Measurements from ENCODE around the gene MYL10. TPM values are rescaled to one million over a fixed set of nuclear protein-coding genes. Genes with fewer than 3 reads are reported as not detected.
A peak's percentile ranks its signal among the peaks of the same experiment; 100 is the strongest.

The MYL10 gene
- polyA plus RNA-seq, 2 of the 4 experiments (the other 2 are of a cell fraction), result not detected

DNA sequence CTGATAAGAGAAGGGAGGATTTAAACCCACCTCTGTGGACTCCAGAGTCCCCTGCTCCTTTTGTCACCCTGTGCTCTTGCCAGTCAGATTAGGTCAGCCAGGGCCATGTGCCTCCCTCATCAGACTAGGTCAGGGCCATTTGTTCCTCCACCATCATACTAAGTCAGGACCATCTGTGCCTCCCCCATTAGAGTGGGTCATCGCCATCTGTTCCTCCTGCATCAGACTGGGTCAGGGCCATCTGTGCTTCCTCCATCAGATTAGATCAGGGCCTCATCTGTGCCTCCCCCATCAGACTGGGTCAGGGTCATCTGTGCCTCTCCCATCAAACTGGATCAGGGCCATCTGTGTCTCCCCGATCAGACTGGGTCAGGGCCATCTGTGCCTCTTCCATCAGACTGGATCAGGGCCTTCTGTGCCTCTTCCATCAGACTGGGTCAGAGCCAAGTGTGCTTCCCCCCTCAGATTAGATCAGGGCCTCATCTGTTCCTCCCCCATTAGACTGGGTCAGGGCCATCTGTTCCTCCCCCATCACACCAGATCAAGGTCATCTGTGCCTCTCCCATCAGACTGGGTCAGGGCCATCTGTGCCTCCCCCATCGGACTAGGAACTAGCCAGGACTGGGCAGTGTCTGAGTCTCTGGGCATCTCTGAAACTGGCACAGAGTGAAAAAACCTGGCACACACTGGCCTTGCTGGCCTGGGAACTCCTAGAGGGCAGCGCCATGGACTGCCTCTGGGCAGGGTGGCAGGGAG is 11.5 kb downstream of the MYL10 start:
- ChIA-PET CTCF (interaction anchor here (0.7 to 5.6 kb wide), 2 partner anchors 14 to 15 kb away, joined by 3 to 37 read pairs; no protein-coding TSS in a partner anchor), POLR2A (no interaction called here)
- DNase-seq (ENCODE audit: low read depth in 1 of 2, low spot score in 1 of 2) (no peak), ATAC-seq (no peak), FAIRE-seq (no peak)
- no peak overlapping the region for H3K27ac ChIP-seq
- H3K4me2 ChIP-seq, result no peak overlapping the region
- TF ChIP-seq ESRRA (IDR thresholded peaks at IDR 0.05; ENCODE audit: borderline replicate concordance, low read length) (no peak), ZFP36 (IDR thresholded peaks at IDR 0.05; ENCODE audit: borderline replicate concordance, partially characterized antibody) (peak; percentile 63)
- H3K9me3 ChIP-seq, result no peaks in the 10 kb centered on the region
- 0 out of 3 replicates have a peak, but pooled peaks cover 5% of the 10 kb centered on the region for H3K4me1 ChIP-seq
- H3K4me3 ChIP-seq, result no peak overlapping the region
- 64% methylated on average over 2 of the region's 4 CpGs for WGBS (ENCODE audit: missing lambda C conversion rate)

DNA sequence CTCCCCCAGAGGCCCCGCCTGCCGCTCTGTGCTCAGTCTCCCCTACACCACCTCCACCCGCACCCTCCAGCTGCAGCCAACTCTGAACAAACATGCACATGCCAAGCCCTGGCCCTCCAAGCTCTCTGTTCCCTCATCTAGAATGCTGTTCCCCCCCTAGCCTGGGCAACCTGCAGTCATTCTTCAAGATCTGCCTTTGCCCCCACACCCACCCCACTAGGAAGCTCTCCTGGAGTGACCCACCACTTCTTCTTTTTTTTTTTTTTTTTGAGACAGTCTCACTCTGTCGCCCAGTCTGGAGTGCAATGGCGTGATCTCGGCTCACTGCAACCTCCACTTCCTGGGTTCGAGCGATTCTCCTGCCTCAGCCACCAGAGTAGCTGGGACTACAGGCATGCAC is 13.7 kb downstream of the MYL10 start:
- Histone ChIP-seq H3K9me3 (no peaks in the 10 kb centered on the region), H3K4me2 (no peak overlapping the region), H3K27ac (no peak overlapping the region), H3K4me3 (no peak overlapping the region), H3K4me1 (0 out of 3 replicates have a peak, but pooled peaks cover 5% of the 10 kb centered on the region)
- FAIRE-seq, result no peak
- CTCF ChIA-PET, result interaction anchor here (0.8 to 5.6 kb wide), 2 partner anchors 13 to 72 kb away, joined by 3 to 37 read pairs; no protein-coding TSS in a partner anchor
- POLR2A ChIA-PET, result no interaction called here
- ATAC-seq, result no peak
- 90% methylated on average over 8 of the region's 8 CpGs for WGBS (ENCODE audit: missing lambda C conversion rate)
- DNase-seq (ENCODE audit: low read depth in 1 of 2, low spot score in 1 of 2), result no peak
- TF ChIP-seq MAZ (IDR thresholded peaks at IDR 0.05; ENCODE audit: borderline replicate concordance, low read depth, low read length) (no peak), TP53 (CRISPR knock-in tag; IDR thresholded peaks at IDR 0.05) (no peak), TFCP2L1 (CRISPR knock-in tag; IDR thresholded peaks at IDR 0.05) (no peak), HOXB5 (CRISPR knock-in tag; IDR thresholded peaks at IDR 0.05) (no peak), RNF2 (IDR thresholded peaks at IDR 0.05; ENCODE audit: borderline replicate concordance, low read depth) (no peak)
- TF ChIP-seq, protein P1, sequence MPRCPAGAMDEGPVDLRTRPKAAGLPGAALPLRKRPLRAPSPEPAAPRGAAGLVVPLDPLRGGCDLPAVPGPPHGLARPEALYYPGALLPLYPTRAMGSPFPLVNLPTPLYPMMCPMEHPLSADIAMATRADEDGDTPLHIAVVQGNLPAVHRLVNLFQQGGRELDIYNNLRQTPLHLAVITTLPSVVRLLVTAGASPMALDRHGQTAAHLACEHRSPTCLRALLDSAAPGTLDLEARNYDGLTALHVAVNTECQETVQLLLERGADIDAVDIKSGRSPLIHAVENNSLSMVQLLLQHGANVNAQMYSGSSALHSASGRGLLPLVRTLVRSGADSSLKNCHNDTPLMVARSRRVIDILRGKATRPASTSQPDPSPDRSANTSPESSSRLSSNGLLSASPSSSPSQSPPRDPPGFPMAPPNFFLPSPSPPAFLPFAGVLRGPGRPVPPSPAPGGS (IDR thresholded peaks at IDR 0.05), result no peak
- TF ChIP-seq, protein P2, sequence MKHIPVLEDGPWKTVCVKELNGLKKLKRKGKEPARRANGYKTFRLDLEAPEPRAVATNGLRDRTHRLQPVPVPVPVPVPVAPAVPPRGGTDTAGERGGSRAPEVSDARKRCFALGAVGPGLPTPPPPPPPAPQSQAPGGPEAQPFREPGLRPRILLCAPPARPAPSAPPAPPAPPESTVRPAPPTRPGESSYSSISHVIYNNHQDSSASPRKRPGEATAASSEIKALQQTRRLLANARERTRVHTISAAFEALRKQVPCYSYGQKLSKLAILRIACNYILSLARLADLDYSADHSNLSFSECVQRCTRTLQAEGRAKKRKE (CRISPR knock-in tag; IDR thresholded peaks at IDR 0.05; ENCODE audit: low read depth), result no peak

DNA sequence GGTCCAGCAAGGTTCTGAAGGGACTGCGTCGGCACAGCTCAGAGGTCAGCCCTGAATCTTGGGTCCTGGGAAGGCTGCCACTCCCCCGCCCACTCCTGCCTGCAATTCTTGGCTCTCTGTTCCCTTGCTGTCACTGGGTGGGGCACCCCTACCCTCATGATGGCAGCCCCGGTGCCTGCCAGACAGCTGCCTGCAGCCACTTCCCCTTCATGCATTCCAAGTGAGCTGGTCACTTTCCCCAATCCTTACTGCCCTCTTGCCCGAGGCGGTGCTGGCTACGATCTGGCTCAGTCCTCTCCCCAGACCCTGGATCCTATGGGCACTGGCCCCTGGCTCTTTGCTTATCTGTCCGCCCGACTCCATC is 14.2 kb downstream of the MYL10 start:
- TF ChIP-seq, protein P3, sequence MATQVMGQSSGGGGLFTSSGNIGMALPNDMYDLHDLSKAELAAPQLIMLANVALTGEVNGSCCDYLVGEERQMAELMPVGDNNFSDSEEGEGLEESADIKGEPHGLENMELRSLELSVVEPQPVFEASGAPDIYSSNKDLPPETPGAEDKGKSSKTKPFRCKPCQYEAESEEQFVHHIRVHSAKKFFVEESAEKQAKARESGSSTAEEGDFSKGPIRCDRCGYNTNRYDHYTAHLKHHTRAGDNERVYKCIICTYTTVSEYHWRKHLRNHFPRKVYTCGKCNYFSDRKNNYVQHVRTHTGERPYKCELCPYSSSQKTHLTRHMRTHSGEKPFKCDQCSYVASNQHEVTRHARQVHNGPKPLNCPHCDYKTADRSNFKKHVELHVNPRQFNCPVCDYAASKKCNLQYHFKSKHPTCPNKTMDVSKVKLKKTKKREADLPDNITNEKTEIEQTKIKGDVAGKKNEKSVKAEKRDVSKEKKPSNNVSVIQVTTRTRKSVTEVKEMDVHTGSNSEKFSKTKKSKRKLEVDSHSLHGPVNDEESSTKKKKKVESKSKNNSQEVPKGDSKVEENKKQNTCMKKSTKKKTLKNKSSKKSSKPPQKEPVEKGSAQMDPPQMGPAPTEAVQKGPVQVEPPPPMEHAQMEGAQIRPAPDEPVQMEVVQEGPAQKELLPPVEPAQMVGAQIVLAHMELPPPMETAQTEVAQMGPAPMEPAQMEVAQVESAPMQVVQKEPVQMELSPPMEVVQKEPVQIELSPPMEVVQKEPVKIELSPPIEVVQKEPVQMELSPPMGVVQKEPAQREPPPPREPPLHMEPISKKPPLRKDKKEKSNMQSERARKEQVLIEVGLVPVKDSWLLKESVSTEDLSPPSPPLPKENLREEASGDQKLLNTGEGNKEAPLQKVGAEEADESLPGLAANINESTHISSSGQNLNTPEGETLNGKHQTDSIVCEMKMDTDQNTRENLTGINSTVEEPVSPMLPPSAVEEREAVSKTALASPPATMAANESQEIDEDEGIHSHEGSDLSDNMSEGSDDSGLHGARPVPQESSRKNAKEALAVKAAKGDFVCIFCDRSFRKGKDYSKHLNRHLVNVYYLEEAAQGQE (IDR thresholded peaks at IDR 0.05), result no peak
- TF ChIP-seq HOXB13 (CRISPR knock-in tag; IDR thresholded peaks at IDR 0.05; ENCODE audit: low read depth) (no peak), CEBPB (IDR thresholded peaks at IDR 0.05) (no peak), HEYL (CRISPR knock-in tag; IDR thresholded peaks at IDR 0.05) (no peak), ZC3H11A (IDR thresholded peaks at IDR 0.05) (no peak), MAZ (IDR thresholded peaks at IDR 0.05; ENCODE audit: borderline replicate concordance, low read depth, low read length) (no peak), NPAS2 (CRISPR knock-in tag; IDR thresholded peaks at IDR 0.05; ENCODE audit: borderline replicate concordance) (no peak), NR3C1 (IDR thresholded peaks at IDR 0.05) (no peak)
- Histone ChIP-seq H3K4me3 (no peak overlapping the region), H3K4me1 (0 out of 3 replicates have a peak, but pooled peaks cover 5% of the 10 kb centered on the region), H3K9me3 (no peaks in the 10 kb centered on the region), H3K27ac (0 out of 6 replicates have a peak overlapping the region, but pooled peaks of 1 of the 2 experiments have one; percentile 31), H3K4me2 (no peak overlapping the region)
- ATAC-seq, result peak in 1 of 2 experiments; percentile 20; a peak in 3 of 6 replicates
- 63% methylated on average over 7 of the region's 9 CpGs for WGBS (ENCODE audit: missing lambda C conversion rate)
- no peak for DNase-seq (ENCODE audit: low read depth in 1 of 2, low spot score in 1 of 2)
- ChIA-PET POLR2A (no interaction called here), CTCF (interaction anchor here (5.6 kb wide), 1 partner anchor 12 kb away, joined by 37 read pairs; no protein-coding TSS in a partner anchor)
- FAIRE-seq, result no peak

All from A549 (cell line).